HepG2 (cell line): ENCODE results near the gene VARS2. TPM values are rescaled to one million over a fixed set of nuclear protein-coding genes. Genes with fewer than 3 reads are reported as not detected.

Source experiments
- CENPT ChIP-seq: sonication (generic); formaldehyde crosslinking; IDR thresholded peaks from 2 replicates; pipeline ENCODE4 v1.8.0; 2022; ENCODE audit warnings: low read depth, mild to moderate bottlenecking, moderate library complexity, missing genetic modification reagents
- HOMEZ ChIP-seq: IDR thresholded peaks from 2 replicates; pipeline ENCODE4 v1.6.1; 2016; ENCODE audit warnings: low read depth
- KLF12 ChIP-seq: sonication (generic); formaldehyde crosslinking; IDR thresholded peaks from 2 replicates; pipeline ENCODE4 v1.4.0; 2020; ENCODE audit warnings: missing genetic modification reagents, borderline replicate concordance
- PAXIP1 ChIP-seq: sonication (generic); formaldehyde crosslinking; conservative IDR thresholded peaks from 2 replicates; pipeline ENCODE4 v1.4.0; 2020; ENCODE audit warnings: mild to moderate bottlenecking, missing genetic modification reagents, moderate library complexity
- RARA ChIP-seq: IDR thresholded peaks from 2 replicates; pipeline ENCODE4 v1.6.1; 2016; ENCODE audit warnings: missing genetic modification reagents, missing compliant biosample characterization
- RCOR2 ChIP-seq: IDR thresholded peaks from 2 replicates; pipeline ENCODE4 v1.6.1; 2016; ENCODE audit warnings: missing biosample characterization, missing genetic modification reagents
- SOX13 ChIP-seq, 3 experiments: fragments of 450-650 bp in 1 of 3; sonication (generic) in 1 of 3; formaldehyde crosslinking in 1 of 3; IDR thresholded peaks in 2 of 3; conservative IDR thresholded peaks in 1 of 3; 2 replicates each; pipeline versions ENCODE4 v1.5.0 to v1.6.1; 2016 to 2020; ENCODE audit warnings: antibody characterized with exemption in 1 of 3, mild to moderate bottlenecking in 1 of 3, missing compliant biosample characterization in 1 of 3, missing genetic modification reagents in 1 of 3, moderate library complexity in 1 of 3
- TRIM22 ChIP-seq: fragments of 450-650 bp; IDR thresholded peaks from 2 replicates; pipeline ENCODE4 v1.6.1; 2017
- ZFP36 ChIP-seq: fragments of 150-350 bp; IDR thresholded peaks from 2 replicates; pipeline ENCODE4 v1.6.1; 2018; ENCODE audit warnings: borderline replicate concordance, low read length, low read depth; ENCODE audit not compliant: partially characterized antibody
- ZMYM2 ChIP-seq: sonication (generic); formaldehyde crosslinking; IDR thresholded peaks from 2 replicates; pipeline ENCODE4 v1.8.0; 2022; ENCODE audit warnings: mild to moderate bottlenecking, missing genetic modification reagents
- ZNF205 ChIP-seq: IDR thresholded peaks from 2 replicates; pipeline ENCODE4 v1.6.1; 2018; ENCODE audit warnings: missing biosample characterization, missing genetic modification reagents
- ZNF512B ChIP-seq: sonication (generic); formaldehyde crosslinking; IDR thresholded peaks from 2 replicates; pipeline ENCODE4 v1.5.1; 2020; ENCODE audit warnings: missing genetic modification reagents, mild to moderate bottlenecking, borderline replicate concordance
- ZNF567 ChIP-seq: sonication (generic); formaldehyde crosslinking; IDR thresholded peaks from 2 replicates; pipeline ENCODE4 v1.8.1; 2023; ENCODE audit warnings: mild to moderate bottlenecking, missing genetic modification reagents, borderline replicate concordance
- ZNF572 ChIP-seq: sonication (generic); formaldehyde crosslinking; IDR thresholded peaks from 2 replicates; pipeline ENCODE4 v1.5.1; 2020; ENCODE audit warnings: mild to moderate bottlenecking, missing genetic modification reagents
- ZNF629 ChIP-seq: sonication (generic); formaldehyde crosslinking; conservative IDR thresholded peaks from 2 replicates; pipeline ENCODE4 v1.5.0; 2020; ENCODE audit warnings: missing genetic modification reagents
- ZNF780A ChIP-seq: sonication (generic); formaldehyde crosslinking; IDR thresholded peaks from 2 replicates; pipeline ENCODE4 v1.8.0; 2022; ENCODE audit warnings: mild to moderate bottlenecking, missing genetic modification reagents, moderate library complexity
- ZNF816 ChIP-seq: sonication (generic); formaldehyde crosslinking; IDR thresholded peaks from 2 replicates; pipeline ENCODE4 v1.8.0; 2022; ENCODE audit warnings: missing genetic modification reagents, mild to moderate bottlenecking, borderline replicate concordance
- ZZZ3 ChIP-seq: sonication (generic); formaldehyde crosslinking; IDR thresholded peaks from 2 replicates; pipeline ENCODE4 v1.4.0; 2020; ENCODE audit warnings: missing genetic modification reagents, mild to moderate bottlenecking, borderline replicate concordance
- polyA plus RNA-seq, 8 experiments: library from polyadenylated mRNA; depleted of rRNA in 3 of 8; stranded (reverse) in 7 of 8; unstranded in 1 of 8; fragments of >200 nt; fragmentation: Illumina TruSeq in 4 of 8; extraction: Trizol in 4 of 8; gene quantifications; 2 replicates each; pipeline versions ENCODE4 v1.2.1 to v1.2.3, GENCODE V29; 2011 to 2016; ENCODE audit warnings: low read depth in 4 of 8, missing spikeins in 1 of 8, mixed read lengths in 1 of 8; ENCODE audit not compliant: insufficient read depth in 1 of 8
- total RNA-seq, 5 experiments: library from RNA; depleted of rRNA; stranded (reverse); fragments of >200 nt; fragmentation: Illumina TruSeq; extraction: Trizol; gene quantifications; 2 replicates each; pipeline ENCODE4 v1.2.3, GENCODE V29; 2016; ENCODE audit warnings: low read depth in 1 of 5

The VARS2 gene
- total and polyA plus RNA-seq, 2 of the 13 experiments (the other 11 are each of a cell fraction or from before 2014, with no cell fraction given): 61.8 to 71.8 TPM

- TF ChIP-seq ZNF512B (CRISPR knock-in tag) (0 out of 2 replicates have a peak, but pooled peaks have one; percentile 2), ZNF780A (CRISPR knock-in tag) (no peak), PAXIP1 (no peak), ZFP36 (no peak), ZNF629 (CRISPR knock-in tag) (no peak), TRIM22 (no peak), HOMEZ (CRISPR knock-in tag) (no peak), ZNF205 (no peak), ZNF567 (CRISPR knock-in tag) (no peak), ZZZ3 (no peak), CENPT (no peak), KLF12 (CRISPR knock-in tag) (no peak), ZMYM2 (no peak), ZNF816 (CRISPR knock-in tag) (no peak), ZNF572 (CRISPR knock-in tag) (0 out of 2 replicates have a peak, but pooled peaks have one; percentile 56), RCOR2 (CRISPR knock-in tag) (no peak), SOX13 (IDR thresholded peaks at IDR 0.05) (no peak), SOX13 (CRISPR knock-in tag; conservative IDR thresholded peaks at IDR 0.05 in 1 of 2, IDR thresholded peaks at IDR 0.05 in 1 of 2) (no peak), RARA (no peak)
Observed at GRCh38 chr6:30884521-30885480, 29.2 kb upstream of the VARS2 start (continued).
